Stimulated activated CD4-positive, alpha-beta T cell treated with anti-CD3 and anti-CD28 coated beads, TNF-alpha, amount 100 ng/mL, for 24 hours (primary cell): ENCODE results near the gene GSK3A.

Experiments used
- DNase-seq, 3 experiments: peaks; one replicate each; pipeline ENCODE4 v3.0.0-alpha.2; 2020; ENCODE audit warnings: low read depth in 3 of 3

The GSK3A gene

GRCh38 chr19:42242512-42243409 lies at the start of gene GSK3A:
Gene GSK3A (minus strand): TSS chr19:42242602. CDS start chr19:42242465, 137 bp downstream.
- DNase-seq: peak; percentile 90 to 95 (median 92)

GRCh38 chr19:42291435-42291810 lies 49.0 kb upstream of the GSK3A start:
- no peak for DNase-seq

DNA sequence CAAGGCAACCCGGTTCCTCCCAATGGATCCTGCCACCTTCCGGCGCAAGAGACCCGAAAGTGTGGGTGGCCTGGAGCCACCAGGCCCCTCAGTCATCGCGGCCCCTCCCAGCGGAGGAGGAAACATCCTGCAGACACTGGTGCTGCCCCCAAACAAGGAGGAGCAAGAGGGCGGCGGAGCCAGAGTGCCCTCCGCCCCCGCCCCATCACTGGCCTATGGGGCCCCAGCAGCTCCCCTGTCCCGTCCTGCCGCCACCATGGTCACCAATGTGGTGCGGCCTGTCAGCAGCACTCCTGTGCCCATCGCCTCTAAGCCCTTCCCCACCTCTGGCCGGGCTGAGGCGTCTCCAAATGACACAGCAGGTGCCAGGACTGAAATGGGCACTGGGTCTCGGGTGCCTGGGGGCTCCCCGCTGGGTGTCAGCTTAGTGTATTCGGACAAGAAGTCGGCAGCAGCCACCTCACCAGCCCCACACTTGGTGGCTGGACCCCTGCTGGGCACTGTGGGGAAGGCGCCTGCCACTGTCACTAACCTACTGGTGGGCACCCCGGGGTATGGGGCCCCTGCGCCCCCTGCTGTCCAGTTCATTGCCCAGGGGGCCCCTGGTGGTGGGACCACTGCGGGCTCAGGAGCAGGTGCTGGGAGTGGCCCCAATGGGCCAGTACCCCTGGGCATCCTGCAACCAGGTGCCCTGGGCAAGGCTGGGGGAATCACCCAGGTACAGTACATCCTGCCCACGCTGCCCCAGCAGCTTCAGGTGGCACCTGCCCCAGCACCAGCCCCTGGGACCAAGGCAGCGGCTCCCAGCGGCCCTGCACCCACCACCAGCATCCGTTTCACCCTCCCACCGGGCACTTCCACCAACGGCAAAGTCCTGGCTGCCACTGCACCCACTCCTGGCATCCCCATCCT lies 48.4 kb upstream of the GSK3A start:
- DNase-seq: no peak

DNA sequence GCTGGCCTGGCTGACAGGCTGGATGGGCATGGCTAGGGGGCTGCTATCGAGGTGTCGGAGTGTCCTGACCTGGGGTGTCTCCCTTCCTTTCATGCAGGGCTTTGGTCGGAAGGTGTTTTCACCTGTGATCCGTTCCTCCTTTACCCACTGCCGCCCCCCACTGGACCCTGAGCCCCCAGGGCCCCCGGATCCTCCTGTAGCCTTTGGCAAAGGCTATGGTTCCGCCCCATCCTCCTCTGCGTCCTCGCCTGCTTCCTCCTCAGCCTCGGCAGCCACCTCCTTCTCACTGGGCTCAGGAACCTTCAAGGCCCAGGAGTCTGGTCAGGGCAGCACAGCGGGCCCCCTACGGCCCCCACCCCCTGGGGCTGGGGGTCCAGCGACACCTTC lies 47.7 kb upstream of the GSK3A start:
- no peak for DNase-seq

DNA sequence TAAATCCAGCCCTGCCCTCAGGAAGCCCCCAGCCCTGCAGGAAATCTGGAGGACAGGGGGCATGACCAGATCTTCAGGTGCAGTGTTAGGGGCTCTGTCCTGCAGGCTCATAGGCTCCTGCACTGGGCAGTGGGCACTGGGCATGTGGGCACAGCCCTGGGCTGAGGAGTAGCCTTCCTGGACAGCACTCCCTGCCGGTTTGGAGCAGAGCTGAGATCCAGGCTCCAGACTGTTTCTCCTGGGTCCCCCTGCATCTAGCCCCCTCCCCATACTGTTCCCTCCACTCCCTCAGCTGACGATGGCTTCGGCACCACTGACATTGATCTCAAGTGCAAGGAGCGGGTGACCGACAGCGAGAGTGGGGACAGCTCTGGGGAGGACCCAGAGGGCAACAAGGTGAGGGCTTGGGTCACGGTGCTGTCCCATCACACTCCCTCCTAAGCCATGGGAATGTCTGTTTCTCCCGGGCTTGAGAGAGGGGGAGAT lies 47.2 kb upstream of the GSK3A start:
- DNase-seq: no peak

DNA sequence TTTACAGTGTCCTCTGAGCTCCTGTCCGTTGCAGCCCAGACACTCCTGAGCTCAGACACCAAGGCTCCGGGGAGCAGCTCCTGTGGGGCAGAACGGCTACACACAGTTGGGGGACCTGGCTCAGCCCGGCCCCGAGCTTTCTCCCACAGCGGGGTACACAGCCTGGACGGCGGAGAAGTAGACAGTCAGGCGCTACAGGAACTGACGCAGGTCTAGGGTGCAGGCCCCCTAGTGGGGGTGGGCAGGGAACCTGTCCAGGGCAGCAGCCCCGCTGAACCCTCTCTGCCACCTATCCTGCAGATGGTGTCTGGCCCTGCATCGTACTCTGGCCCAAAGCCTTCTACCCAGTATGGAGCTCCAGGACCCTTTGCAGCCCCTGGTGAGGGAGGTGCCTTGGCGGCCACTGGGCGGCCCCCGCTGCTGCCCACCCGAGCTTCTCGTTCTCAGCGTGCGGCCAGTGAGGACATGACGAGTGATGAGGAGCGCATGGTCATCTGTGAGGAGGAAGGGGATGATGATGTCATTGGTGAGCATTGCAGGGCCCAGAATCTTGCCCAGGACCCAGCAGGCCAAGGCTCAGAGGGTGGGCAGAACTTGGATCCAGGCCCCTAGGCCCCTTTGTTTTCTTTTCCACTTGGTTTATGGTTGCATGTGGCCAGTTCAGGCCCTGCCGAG lies 46.6 kb upstream of the GSK3A start:
- no peak for DNase-seq

GRCh38 chr19:42288387-42288786 lies 46.0 kb upstream of the GSK3A start:
- DNase-seq: no peak

DNA sequence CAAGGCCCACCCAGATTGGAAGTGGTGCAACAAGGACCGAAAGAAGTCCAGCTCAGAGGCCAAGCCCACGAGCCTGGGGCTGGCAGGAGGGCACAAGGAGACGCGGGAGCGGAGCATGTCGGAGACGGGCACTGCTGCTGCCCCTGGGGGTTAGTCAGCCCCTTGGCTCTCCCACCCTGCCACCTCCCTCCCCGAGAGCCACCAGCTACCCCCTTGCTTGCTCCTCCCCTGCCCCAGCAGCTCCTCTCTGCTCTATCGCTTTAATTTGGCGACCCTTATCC lies 45.4 kb upstream of the GSK3A start:
- no peak for DNase-seq

DNA sequence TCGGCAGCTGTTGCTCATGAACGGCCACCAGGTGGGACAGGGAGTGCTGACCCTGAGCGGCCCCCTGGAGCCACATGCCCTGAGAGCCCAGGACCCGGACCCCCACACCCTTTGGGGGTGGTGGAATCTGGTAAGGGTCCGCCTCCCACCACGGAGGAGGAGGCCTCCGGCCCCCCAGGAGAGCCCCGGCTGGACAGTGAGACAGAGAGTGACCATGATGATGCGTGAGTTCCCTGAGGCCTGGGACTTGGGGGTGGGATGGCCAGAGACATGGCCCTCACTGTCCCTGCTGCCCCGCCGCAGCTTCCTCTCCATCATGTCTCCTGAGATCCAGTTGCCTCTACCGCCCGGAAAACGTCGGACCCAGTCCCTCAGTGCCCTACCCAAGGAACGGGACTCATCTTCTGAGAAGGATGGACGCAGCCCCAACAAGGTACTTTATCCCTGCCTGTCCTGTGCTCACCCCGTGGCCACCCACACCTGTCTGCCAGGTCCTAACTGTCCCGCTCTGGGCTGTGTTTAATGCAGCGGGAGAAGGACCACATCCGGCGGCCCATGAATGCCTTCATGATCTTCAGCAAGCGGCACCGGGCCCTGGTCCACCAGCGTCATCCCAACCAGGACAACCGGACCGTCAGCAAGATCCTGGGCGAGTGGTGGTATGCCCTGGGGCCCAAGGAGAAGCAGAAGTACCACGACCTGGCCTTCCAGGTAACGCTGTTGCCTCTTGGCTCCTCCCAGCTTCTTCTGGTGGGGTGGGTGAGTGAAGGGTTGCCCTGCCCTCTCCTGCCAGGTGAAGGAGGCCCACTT lies 44.8 kb upstream of the GSK3A start:
- no peak for DNase-seq

- no peak for DNase-seq
These were observed 44.1 kb upstream of the GSK3A start for GRCh38 chr19:42286349-42287016.

DNA sequence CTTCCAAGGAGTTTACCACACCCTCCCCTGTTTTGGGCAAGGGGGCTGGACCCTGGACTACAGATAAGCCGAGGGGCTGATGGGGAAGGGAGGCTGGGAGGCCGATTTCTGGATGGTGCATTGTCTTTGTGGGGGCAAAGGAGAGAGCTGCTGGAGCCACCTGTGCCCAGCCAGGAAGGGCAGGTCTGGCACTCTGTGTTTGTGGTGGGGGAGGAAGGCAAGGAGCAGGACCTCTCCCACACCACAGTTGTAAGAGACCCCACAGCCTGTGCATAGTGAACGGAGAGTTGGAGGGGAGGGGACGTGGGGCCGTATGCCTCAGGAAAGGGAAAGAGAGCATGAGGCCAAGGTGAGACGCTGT lies 43.6 kb upstream of the GSK3A start:
- no peak for DNase-seq

GRCh38 chr19:42285541-42285941 lies 43.1 kb upstream of the GSK3A start:
- DNase-seq: no peak

- DNase-seq: no peak
These were observed 42.4 kb upstream of the GSK3A start for GRCh38 chr19:42284591-42285341.

DNA sequence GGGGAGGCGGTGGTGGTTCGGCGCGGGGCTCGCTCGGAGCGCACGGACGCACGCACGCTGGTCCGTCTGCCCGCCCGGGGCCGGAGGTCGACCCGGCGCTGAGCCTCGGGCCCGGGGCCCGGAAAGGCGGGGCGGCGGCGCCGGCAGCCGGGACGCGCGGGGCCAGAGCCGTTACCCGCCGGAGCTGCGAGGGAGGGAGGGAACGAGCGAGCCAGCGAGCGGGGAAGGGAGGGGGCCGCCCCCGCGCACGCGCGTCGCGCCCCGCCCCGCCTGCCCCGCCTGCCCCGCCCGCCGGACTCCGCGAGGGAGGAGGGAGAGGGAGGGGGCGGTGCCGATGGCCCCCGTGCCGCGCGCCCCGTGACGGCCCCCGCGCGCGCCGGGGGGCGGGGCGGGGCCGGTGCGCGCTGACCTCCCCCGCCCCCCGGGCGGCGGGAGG lies 41.7 kb upstream of the GSK3A start:
- peak; percentile 42 to 85 (median 77) for DNase-seq

GRCh38 chr19:42283188-42284065 lies 41.0 kb upstream of the GSK3A start:
- DNase-seq: peak; percentile 90 to 94 (median 94)

DNA sequence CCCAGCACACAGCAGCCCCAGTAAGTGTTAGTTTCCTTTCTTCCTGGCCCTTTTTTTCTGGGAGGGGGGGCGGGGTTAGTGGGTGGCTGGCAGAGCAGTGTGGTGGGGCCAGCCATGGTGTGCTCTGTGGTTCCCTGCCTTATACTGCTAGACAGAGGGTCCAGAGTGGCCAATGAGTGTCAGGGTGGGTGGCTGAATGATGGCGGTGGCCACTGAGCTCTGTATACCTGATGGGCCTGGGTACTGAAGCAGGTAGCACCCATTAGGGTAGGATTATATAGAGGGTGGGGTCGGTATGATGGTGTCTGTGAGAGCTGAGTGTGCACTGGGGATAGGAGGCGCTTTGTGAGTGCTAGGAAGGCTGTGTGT lies 40.4 kb upstream of the GSK3A start:
- no peak for DNase-seq

DNA sequence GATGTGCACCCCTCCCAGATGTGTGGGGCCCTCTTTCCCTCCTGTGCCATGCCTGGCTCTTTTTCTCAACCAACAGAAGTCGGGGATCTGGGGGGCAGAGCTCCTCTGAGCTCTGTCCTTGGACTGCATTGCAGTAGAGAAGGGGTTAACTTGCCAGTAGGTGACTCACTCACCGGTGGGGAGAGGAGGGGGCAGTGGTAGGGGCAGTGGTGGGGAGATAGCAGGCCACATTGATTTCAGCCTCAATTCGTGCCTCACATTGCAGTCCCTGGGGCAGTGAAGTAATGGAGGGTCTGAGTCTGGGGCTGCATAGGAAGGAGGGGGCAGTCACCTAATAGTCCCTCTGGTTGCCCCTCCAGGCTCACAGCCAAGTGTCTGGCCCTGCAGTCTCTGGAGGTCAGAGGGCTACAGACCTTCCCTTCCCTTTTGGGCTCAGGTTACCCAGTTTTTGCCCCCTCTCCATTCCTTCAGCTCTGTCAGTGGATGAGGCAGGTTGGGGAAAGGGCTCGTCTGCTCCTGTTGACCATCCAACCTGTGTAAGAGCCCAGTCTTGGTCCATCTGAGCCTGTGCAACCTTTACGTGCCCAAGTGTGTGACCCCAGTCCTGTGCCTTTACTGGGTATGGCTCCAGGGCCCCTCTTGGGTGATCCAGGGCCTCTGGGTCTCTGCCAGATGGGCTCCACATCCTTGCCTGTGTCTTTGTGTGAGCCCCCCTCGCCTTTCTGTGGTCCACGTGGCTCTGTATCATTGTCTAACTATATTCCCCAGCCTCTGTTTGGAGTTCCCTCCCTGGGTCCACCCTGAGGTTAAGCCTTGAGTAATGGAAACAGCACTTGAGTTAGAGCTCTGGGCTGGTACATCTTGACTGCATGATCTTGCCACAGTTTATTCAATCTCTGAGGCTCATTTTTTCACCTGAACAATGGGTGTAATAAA lies 39.7 kb upstream of the GSK3A start:
- DNase-seq: no peak
